Heart left ventricle (tissue), 16 donors: Measurements from ENCODE around the gene TRMT11. TPM values are rescaled to one million over a fixed set of nuclear protein-coding genes. Genes with fewer than 3 reads are reported as not detected.

Source experiments
- ATAC-seq, 4 donors: fragments of 200-7000 bp; cut with Tn5 transposase; one replicate each; pipeline ENCODE4 v1.9.1; 2020 to 2022; ENCODE audit warnings: moderate library complexity in 4 of 4, mild to moderate bottlenecking in 3 of 4, moderate number of reproducible peaks in 1 of 4
- DNase-seq, 5 donors: peaks; one replicate each; pipeline ENCODE4 v3.0.0-alpha.2; 2020
- H3K27ac ChIP-seq, 12 donors: fragments of 200-600 bp; sonication (generic) in 4 of 12; one replicate each; pipeline versions ENCODE4 v1.5.0 to v1.8.0; 2016 to 2022; ENCODE audit warnings: mild to moderate bottlenecking in 2 of 12
- H3K27me3 ChIP-seq, 9 donors: fragments of 200-600 bp; sonication (generic) in 2 of 9; one replicate each; pipeline versions ENCODE4 v1.5.1 to v1.8.0; 2016 to 2022; ENCODE audit warnings: mild to moderate bottlenecking in 3 of 9
- H3K36me3 ChIP-seq, 9 donors: fragments of 200-600 bp; sonication (generic) in 2 of 9; one replicate each; pipeline versions ENCODE4 v1.5.0 to v1.8.0; 2018 to 2022; ENCODE audit warnings: mild to moderate bottlenecking in 2 of 9
- H3K4me1 ChIP-seq, 12 donors: fragments of 200-600 bp; sonication (generic) in 4 of 12; one replicate each; pipeline versions ENCODE4 v1.5.0 to v1.8.0; 2016 to 2022; ENCODE audit warnings: mild to moderate bottlenecking in 3 of 12
- H3K4me3 ChIP-seq, 12 donors: fragments of 200-600 bp; sonication (generic) in 4 of 12; one replicate each; pipeline versions ENCODE4 v1.5.0 to v1.8.0; 2017 to 2022; ENCODE audit warnings: mild to moderate bottlenecking in 9 of 12, moderate library complexity in 4 of 12
- H3K9me3 ChIP-seq, 12 donors: fragments of 200-600 bp; sonication (generic) in 4 of 12; one replicate each; pipeline versions ENCODE4 v1.5.0 to v1.8.0; 2016 to 2022; ENCODE audit warnings: mild to moderate bottlenecking in 1 of 12
- CTCF ChIP-seq, 12 donors: fragments of 200-600 bp; sonication (generic) in 4 of 12; IDR thresholded peaks; one replicate each; pipeline versions ENCODE4 v1.5.0 to v1.8.0; 2018 to 2022; ENCODE audit warnings: antibody characterized with exemption in 12 of 12, mild to moderate bottlenecking in 5 of 12
- POLR2A ChIP-seq, 2 donors: fragments of 450-650 bp; IDR thresholded peaks; one replicate each; pipeline ENCODE4 v1.6.1; 2017; ENCODE audit warnings: antibody characterized with exemption in 2 of 2, mild to moderate bottlenecking in 2 of 2, moderate library complexity in 2 of 2
- WGBS, 4 donors: extraction: QIAGEN DNeasy Blood & Tissue Kit in 2 of 4; methylation state at CpG; one replicate each; pipeline versions ENCODE4 v1.1.5 to v1.1.7; 2013 to 2018; 5-methylcytosine and 5-hydroxymethylcytosine counted together
- intact Hi-C, 10 donors: fragments of 100-400 bp; cut with DNase I; formaldehyde crosslinking; loops; one replicate each; pipeline versions ENCODE4 v1.11.1 to v1.14.2; 2022
- polyA plus RNA-seq, 2 donors: library from polyadenylated mRNA; stranded (reverse); fragments of 200-250 nt; gene quantifications; one replicate each; pipeline ENCODE4 v1.2.3, GENCODE V29; 2013
- total RNA-seq, 9 donors: library from RNA; depleted of rRNA in 2 of 9; stranded (reverse); fragments of >200 nt in 2 of 9; fragmentation: NEBNext Ultra II Directional in 3 of 9; extraction: Animal tissue kit (Norgen Biotek cat#: 25700) in 3 of 9; gene quantifications; one replicate each; pipeline versions ENCODE4 v1.1.0 to v1.2.4, GENCODE V29; 2016 to 2023
- donor health status: ischemic (EF 13 %, LVEDD 7.1; RV severe dilation, severe dysfunction).
- donor health status: healthy with polysubstance abuse.
- donor health status: DM: no; HTN: yes; CAD: no.
- donor health status: DM: no; HTN: no; CAD: no.
- donor health status: ischemic (EF 25% LVEDD 6.9; RV normal size, moderate dysfunction).
- donor health status: ischemic (EF 25% LVEDD 5.7; RV mildly dilated, moderate dysfunction).
- donor health status: healthy.
- donor health status: DM: yes; HTN: yes; CAD: no.
- donor health status: ischemic (EF 35%, LVEDD 5.7; RV mildly dilated, moderate dysfunction).
- donor health status: nonischemic (EF 11% LVEDD 7.7; RV severe dilation, severe dysfunction).
- donor health status: DM: yes; HTN: yes; CAD: no.
- donor health status: PGD.
- donor health status: ischemic (EF 29% LVEDD 5.4; RV normal size, mild dysfunction).
- donor health status: nonischemic (EF 23%, LVEDD 6.1; RV moderate dilation, normal function).

TRMT11 gene
- total and polyA plus RNA-seq, 11 donors: 8.0 to 15.6 (median 11.2) TPM

GRCh38 chr6:126063512-126064146, 77.3 kb downstream of the TRMT11 start:
- H3K9me3 ChIP-seq: peaks cover 0 to 6% (median 0%) of the 10 kb centered on the region in 12 donors
- TF ChIP-seq POLR2A (IDR thresholded peaks at IDR 0.05) (no peak), CTCF (IDR thresholded peaks at IDR 0.05) (no peak)
- WGBS, 4 donors: 86 to 91% (median 88%) methylated on average over 6 of the region's 6 CpGs

GRCh38 chr6:126064257-126064747, 78.0 kb downstream of the TRMT11 start:
- DNase-seq: no peak
- peaks cover 0 to 6% (median 0%) of the 10 kb centered on the region in 12 donors for H3K9me3 ChIP-seq
- peaks cover 0 to 11% (median 0%) of the 10 kb centered on the region in 12 donors for H3K4me1 ChIP-seq
- TF ChIP-seq POLR2A (IDR thresholded peaks at IDR 0.05) (no peak), CTCF (IDR thresholded peaks at IDR 0.05) (no peak)
- no peak overlapping the region for H3K4me3 ChIP-seq
- no peak overlapping the region for H3K27ac ChIP-seq
- intact Hi-C loops: no loop called here
- WGBS, 4 donors: 72 to 78% (median 75%) methylated on average over 4 of the region's 4 CpGs
- no peaks in the 10 kb centered on the region for H3K27me3 ChIP-seq
- H3K36me3 ChIP-seq: peaks cover 0 to 4% (median 0%) of the 10 kb centered on the region in 9 donors
- ATAC-seq: no peak

More at GRCh38 chr6:126063512-126064146, 77.3 kb downstream of the TRMT11 start:
- ATAC-seq (no peak), DNase-seq (no peak)
- peaks cover 0 to 4% (median 0%) of the 10 kb centered on the region in 9 donors for H3K36me3 ChIP-seq
- no peak overlapping the region for H3K27ac ChIP-seq
- intact Hi-C loops: no loop called here
- H3K4me1 ChIP-seq: peaks cover 0 to 11% (median 0%) of the 10 kb centered on the region in 12 donors
- no peaks in the 10 kb centered on the region for H3K27me3 ChIP-seq
- no peak overlapping the region for H3K4me3 ChIP-seq

- DNase-seq (no peak), ATAC-seq (no peak)
- intact Hi-C loops: no loop called here
- Histone ChIP-seq H3K9me3 (peaks cover 0 to 6% (median 0%) of the 10 kb centered on the region in 12 donors), H3K27ac (no peak overlapping the region), H3K36me3 (peaks cover 0 to 3% (median 0%) of the 10 kb centered on the region in 9 donors), H3K4me1 (peaks cover 0 to 11% (median 0%) of the 10 kb centered on the region in 12 donors), H3K27me3 (no peaks in the 10 kb centered on the region), H3K4me3 (no peak overlapping the region)
- TF ChIP-seq CTCF (IDR thresholded peaks at IDR 0.05) (no peak), POLR2A (IDR thresholded peaks at IDR 0.05) (no peak)
- WGBS, 4 donors: 73 to 84% (median 80%) methylated on average over 7 of the region's 7 CpGs
Measured at GRCh38 chr6:126064748-126065401, 78.5 kb downstream of the TRMT11 start.
